ENCODE data around the gene PDGFB.

DNA sequence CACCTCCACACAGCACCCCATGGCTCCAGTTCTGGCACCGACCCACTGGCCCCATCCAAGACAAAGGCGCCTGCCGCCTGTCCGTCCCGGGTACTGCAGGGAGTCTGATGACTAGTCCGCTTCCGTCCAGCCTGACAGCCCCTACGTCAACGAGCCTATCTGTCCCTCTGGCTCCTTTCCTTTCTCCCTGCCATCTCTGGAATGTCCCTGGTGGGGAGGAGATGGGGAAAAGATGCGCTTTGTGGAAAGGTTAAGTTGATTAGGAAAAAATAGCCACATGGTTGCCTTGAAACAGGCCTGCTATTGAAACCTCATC is 10.4 kb downstream of the PDGFB start:
- TF ChIP-seq, protein P1, sequence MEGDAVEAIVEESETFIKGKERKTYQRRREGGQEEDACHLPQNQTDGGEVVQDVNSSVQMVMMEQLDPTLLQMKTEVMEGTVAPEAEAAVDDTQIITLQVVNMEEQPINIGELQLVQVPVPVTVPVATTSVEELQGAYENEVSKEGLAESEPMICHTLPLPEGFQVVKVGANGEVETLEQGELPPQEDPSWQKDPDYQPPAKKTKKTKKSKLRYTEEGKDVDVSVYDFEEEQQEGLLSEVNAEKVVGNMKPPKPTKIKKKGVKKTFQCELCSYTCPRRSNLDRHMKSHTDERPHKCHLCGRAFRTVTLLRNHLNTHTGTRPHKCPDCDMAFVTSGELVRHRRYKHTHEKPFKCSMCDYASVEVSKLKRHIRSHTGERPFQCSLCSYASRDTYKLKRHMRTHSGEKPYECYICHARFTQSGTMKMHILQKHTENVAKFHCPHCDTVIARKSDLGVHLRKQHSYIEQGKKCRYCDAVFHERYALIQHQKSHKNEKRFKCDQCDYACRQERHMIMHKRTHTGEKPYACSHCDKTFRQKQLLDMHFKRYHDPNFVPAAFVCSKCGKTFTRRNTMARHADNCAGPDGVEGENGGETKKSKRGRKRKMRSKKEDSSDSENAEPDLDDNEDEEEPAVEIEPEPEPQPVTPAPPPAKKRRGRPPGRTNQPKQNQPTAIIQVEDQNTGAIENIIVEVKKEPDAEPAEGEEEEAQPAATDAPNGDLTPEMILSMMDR (IDR thresholded peaks at IDR 0.05), result no peak
- TF ChIP-seq EP300 (IDR thresholded peaks at IDR 0.05) (no peak), POLR2A (IDR thresholded peaks at IDR 0.05) (no peak), POLR2AphosphoS5 (IDR thresholded peaks at IDR 0.05) (peak in 1 of 4 donors; percentile 37)

All from sigmoid colon (tissue), 4 donors.